ENCODE results near the gene ACAP2. TPM values are rescaled to one million over a fixed set of nuclear protein-coding genes. Genes with fewer than 3 reads are reported as not detected.

The ACAP2 gene
- total RNA-seq, 1 experiment from 2014 or later = 42.9 TPM

DNA sequence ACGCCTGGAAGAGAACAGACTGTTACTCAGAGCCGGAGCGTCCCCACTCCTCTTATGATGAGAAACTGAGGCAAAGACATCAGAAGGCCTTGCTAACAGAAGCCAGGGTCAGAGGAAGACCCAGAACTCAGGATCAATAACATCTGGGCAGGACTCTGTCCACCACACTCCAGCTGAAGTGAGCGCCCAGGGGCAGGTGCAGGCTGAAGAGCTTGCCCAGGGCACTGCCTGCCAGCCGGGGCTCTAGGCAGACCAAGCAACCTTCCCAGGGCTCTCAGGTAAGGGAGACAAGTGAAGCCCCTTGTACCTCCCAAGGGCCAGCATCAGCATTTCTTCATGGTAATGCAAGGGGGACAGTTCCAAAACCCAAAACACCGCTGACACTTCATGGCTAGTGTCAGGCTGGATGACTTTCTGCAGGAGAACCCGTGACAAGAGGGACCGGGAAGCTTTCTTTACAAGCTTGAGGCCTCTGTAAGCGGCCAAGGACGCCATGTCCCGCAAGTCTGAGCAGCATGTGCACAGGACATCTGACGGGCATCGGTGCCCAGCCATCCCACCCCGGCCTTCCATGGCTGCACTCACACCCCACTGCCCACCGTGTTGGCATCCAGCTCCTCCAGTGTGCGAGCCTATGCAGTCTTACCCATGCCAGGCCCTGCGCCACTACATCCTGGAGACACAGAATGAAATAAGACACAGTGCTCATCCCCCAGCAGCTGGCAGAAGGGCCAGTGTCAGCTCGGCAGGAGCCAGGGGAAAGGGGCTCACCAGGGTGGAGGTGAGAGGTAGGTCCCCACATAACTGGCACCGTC, 186.0 kb downstream of the ACAP2 start:
- no peak for DNase-seq
- Mint-ChIP-seq H3K9me3 (ENCODE audit: unreplicated experiment) (no peaks in the 10 kb centered on the region), H3K27me3 (ENCODE audit: insufficient read depth, unreplicated experiment) (no peaks in the 10 kb centered on the region), H3K36me3 (ENCODE audit: insufficient read depth, unreplicated experiment) (peaks cover 6% of the 10 kb centered on the region), H3K4me3 (ENCODE audit: unreplicated experiment) (no peak overlapping the region), H3K4me1 (ENCODE audit: low read depth, unreplicated experiment) (peaks cover 6% of the 10 kb centered on the region), H3K27ac (ENCODE audit: unreplicated experiment) (no peak overlapping the region)
- intact Hi-C loops (cut with micrococcal nuclease; ENCODE audit: unreplicated experiment) = no loop called here
- Histone ChIP-seq H3K4me1 (peaks cover 9% of the 10 kb centered on the region; the same call in 1 of the 2 replicates), H3K36me3 (ENCODE audit: control insufficient read depth, insufficient read depth, low read length) (no peaks in the 10 kb centered on the region), H3K9me3 (no peaks in the 10 kb centered on the region), H3K27me3 (replicated peaks; ENCODE audit: control insufficient read depth, insufficient read depth, low read length) (no peaks in the 10 kb centered on the region), H3K4me3 (ENCODE audit: low read depth, low read length) (no peak overlapping the region)
- POLR2A ChIA-PET = no interaction called here
- no TSS peak for BruUV-seq (replicated peaks)
- TF ChIP-seq, protein P1, sequence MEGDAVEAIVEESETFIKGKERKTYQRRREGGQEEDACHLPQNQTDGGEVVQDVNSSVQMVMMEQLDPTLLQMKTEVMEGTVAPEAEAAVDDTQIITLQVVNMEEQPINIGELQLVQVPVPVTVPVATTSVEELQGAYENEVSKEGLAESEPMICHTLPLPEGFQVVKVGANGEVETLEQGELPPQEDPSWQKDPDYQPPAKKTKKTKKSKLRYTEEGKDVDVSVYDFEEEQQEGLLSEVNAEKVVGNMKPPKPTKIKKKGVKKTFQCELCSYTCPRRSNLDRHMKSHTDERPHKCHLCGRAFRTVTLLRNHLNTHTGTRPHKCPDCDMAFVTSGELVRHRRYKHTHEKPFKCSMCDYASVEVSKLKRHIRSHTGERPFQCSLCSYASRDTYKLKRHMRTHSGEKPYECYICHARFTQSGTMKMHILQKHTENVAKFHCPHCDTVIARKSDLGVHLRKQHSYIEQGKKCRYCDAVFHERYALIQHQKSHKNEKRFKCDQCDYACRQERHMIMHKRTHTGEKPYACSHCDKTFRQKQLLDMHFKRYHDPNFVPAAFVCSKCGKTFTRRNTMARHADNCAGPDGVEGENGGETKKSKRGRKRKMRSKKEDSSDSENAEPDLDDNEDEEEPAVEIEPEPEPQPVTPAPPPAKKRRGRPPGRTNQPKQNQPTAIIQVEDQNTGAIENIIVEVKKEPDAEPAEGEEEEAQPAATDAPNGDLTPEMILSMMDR (IDR thresholded peaks at IDR 0.05; ENCODE audit: insufficient read depth in 1 of 2, low read depth in 1 of 2, low read length in 1 of 2, severe bottlenecking in 1 of 2, unreplicated experiment in 1 of 2) = no peak
- CTCF ChIA-PET = no interaction called here

DNA sequence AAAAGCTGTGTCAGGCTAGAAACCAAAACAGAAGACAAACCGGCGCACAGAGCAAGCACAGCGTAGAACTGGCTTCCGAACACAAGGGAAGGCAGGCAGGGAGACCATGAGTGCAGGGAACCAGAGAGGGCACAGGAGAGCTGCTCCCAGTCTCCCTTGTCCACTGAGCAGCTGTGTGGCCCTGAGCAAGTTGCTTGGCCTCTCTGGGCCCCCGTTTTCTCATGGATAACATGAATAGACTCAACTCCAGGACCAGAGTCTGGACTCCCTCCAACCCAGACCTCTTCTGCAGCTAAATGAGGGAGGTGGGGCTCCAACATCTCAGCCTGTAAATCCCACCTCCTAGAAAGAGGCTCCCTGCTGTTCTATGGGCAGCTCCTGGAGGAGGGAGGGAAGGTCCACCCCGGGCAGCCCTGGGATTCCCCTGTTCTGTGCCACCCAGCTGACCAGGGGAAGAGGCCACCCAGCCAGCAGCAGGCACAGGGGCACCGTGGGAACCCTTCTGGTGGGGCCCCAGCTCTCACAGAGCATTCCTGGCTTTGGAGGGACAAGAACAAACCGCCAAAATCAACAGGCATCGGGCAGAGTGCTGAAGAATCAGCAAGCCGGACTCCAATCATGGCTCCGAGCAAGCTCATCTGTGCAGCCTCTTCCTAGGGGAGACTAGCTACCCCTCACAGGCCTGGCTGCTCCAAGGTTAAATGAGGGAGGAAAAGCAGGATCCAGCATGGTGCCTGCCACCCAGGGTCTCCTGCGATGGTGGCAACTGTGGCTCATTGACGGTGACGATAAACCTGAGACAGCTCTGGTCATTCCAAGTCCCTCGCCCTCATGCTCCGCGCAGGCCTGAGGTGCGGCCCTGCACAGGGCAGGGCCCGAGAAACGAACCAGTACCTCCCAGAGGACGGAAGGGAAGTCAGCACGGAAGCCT, 187.0 kb downstream of the ACAP2 start:
- H3K4me1 Mint-ChIP-seq (ENCODE audit: low read depth, unreplicated experiment) = peaks cover 6% of the 10 kb centered on the region
- no peak overlapping the region for H3K4me3 ChIP-seq (ENCODE audit: low read depth, low read length)
- no peaks in the 10 kb centered on the region for H3K27me3 Mint-ChIP-seq (ENCODE audit: insufficient read depth, unreplicated experiment)
- H3K4me1 ChIP-seq = peaks cover 9% of the 10 kb centered on the region; the same call in 1 of the 2 replicates
- CTCF ChIA-PET = interaction anchor here (1.1 kb wide), 1 partner anchor 15 kb away, joined by 4 read pairs; the partner anchor contains the start of gene XXYLT1
- BruUV-seq (replicated peaks) = no TSS peak
- no peaks in the 10 kb centered on the region for H3K9me3 ChIP-seq
- POLR2A ChIA-PET = interaction anchor here (0.5 kb wide), 1 partner anchor 497 kb away, joined by 12 read pairs; no protein-coding TSS in a partner anchor
- DNase-seq = no peak
- intact Hi-C loops (cut with micrococcal nuclease; ENCODE audit: unreplicated experiment) = no loop called here
- no peak overlapping the region for H3K4me3 Mint-ChIP-seq (ENCODE audit: unreplicated experiment)
- no peaks in the 10 kb centered on the region for H3K9me3 Mint-ChIP-seq (ENCODE audit: unreplicated experiment)
- H3K36me3 Mint-ChIP-seq (ENCODE audit: insufficient read depth, unreplicated experiment) = peaks cover 6% of the 10 kb centered on the region
- TF ChIP-seq, protein P1 (IDR thresholded peaks at IDR 0.05; ENCODE audit: insufficient read depth in 1 of 2, low read depth in 1 of 2, low read length in 1 of 2, severe bottlenecking in 1 of 2, unreplicated experiment in 1 of 2) = no peak
- no peak overlapping the region for H3K27ac Mint-ChIP-seq (ENCODE audit: unreplicated experiment)
- H3K36me3 ChIP-seq (ENCODE audit: control insufficient read depth, insufficient read depth, low read length) = no peaks in the 10 kb centered on the region
- H3K27me3 ChIP-seq (replicated peaks; ENCODE audit: control insufficient read depth, insufficient read depth, low read length) = no peaks in the 10 kb centered on the region

DNA sequence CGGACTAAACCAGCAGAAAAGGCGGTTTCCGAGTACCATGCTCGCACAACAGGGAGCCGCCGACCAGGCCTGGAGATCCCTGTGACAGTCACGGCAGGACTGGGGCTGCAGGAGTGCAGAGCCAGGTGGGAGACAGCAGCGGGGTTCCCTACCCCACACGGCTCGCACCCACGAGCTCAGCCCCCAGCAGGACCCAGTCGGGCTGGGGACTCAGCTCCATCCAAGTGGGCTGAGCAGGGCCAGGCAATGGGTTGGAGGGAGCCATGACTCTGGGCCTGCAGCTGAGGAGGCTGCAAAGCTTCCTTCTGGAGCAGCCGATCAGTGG, 187.7 kb downstream of the ACAP2 start:
- Mint-ChIP-seq H3K4me3 (ENCODE audit: unreplicated experiment) (no peak overlapping the region), H3K36me3 (ENCODE audit: insufficient read depth, unreplicated experiment) (no peaks in the 10 kb centered on the region), H3K9me3 (ENCODE audit: unreplicated experiment) (no peaks in the 10 kb centered on the region), H3K27ac (ENCODE audit: unreplicated experiment) (no peak overlapping the region), H3K4me1 (ENCODE audit: low read depth, unreplicated experiment) (peaks cover 6% of the 10 kb centered on the region), H3K27me3 (ENCODE audit: insufficient read depth, unreplicated experiment) (no peaks in the 10 kb centered on the region)
- CTCF ChIA-PET = interaction anchor here (1.1 kb wide), 1 partner anchor 16 kb away, joined by 4 read pairs; the partner anchor contains the start of gene XXYLT1
- TF ChIP-seq, protein P1 (IDR thresholded peaks at IDR 0.05; ENCODE audit: insufficient read depth in 1 of 2, low read depth in 1 of 2, low read length in 1 of 2, severe bottlenecking in 1 of 2, unreplicated experiment in 1 of 2) = no peak
- no peak overlapping the region for H3K4me3 ChIP-seq (ENCODE audit: low read depth, low read length)
- no peak for DNase-seq
- H3K4me1 ChIP-seq = peaks cover 9% of the 10 kb centered on the region; the same call in 1 of the 2 replicates
- intact Hi-C loops (cut with micrococcal nuclease; ENCODE audit: unreplicated experiment) = no loop called here
- no peaks in the 10 kb centered on the region for H3K27me3 ChIP-seq (replicated peaks; ENCODE audit: control insufficient read depth, insufficient read depth, low read length)
- BruUV-seq (replicated peaks) = no TSS peak
- POLR2A ChIA-PET = no interaction called here
- H3K36me3 ChIP-seq (ENCODE audit: control insufficient read depth, insufficient read depth, low read length) = no peaks in the 10 kb centered on the region
- no peaks in the 10 kb centered on the region for H3K9me3 ChIP-seq

Measured in Caco-2 (cell line).